DND-41 (cell line): ENCODE data around the gene SHPK.

ENCODE experiments used
- CTCF ChIP-seq: IDR thresholded peaks from 2 replicates; pipeline ENCODE4 v1.5.1; 2012; ENCODE audit warnings: borderline replicate concordance, low read length, moderate library complexity, mild to moderate bottlenecking; ENCODE audit not compliant: poor library complexity, severe bottlenecking; ENCODE audit errors: extremely low read depth
- EZH2 ChIP-seq: IDR thresholded peaks from 3 replicates; pipeline ENCODE4 v1.6.1; 2012; ENCODE audit warnings: borderline replicate concordance, low read depth, mild to moderate bottlenecking, moderate library complexity, low read length, inconsistent platforms; ENCODE audit not compliant: severe bottlenecking

GRCh38 chr17:3572231-3572630, 63.8 kb downstream of the SHPK start:
- TF ChIP-seq CTCF, result no peak
- no peak for TF ChIP-seq EZH2
